Measurements from ENCODE around the gene TEAD1.

The TEAD1 gene

DNA sequence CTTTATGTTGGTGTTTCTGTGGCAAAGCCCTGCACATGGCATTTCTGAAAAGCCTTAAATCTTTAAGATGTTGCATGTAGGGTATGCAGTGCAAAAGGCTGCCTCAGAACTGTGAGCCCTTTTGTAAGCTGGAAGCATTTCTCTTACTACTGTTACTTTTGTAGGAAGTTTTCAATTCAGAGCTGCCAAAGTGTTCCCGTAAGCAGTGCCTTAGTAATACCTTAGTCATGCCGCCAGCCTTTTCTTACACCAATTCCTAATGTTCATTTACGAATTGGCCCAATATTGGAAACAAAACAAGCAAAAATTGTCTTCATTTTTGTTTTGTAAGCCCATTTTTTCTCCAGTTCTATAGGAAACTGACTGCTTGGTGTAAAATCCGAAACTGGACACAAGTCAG, 267.4 kb downstream of the TEAD1 start:
- no peak overlapping the region for H3K4me3 ChIP-seq (ENCODE audit: low read length)
- no peak for TF ChIP-seq CTCF (conservative IDR thresholded peaks at IDR 0.05; ENCODE audit: low read length)
- DNase-seq (ENCODE audit: low read depth), result no peak

DNA sequence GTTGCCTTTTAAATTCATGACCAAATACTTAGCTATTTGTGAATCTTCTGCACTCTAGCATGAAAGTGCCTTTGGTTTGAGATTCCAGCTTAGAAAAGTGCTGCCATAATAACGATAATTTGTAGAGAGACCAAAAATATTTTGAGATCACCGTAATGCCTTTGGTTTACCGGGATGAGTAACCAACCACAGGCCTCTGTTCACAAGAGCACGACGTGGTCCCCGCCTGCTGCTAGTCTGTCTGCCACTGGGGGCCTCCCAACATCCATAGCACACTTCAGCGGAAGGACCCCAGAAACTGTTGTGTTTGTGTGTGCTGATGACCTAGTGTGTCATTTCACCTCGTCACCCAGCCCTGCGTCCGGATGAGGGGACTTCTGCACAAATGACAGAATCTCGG, 267.9 kb downstream of the TEAD1 start:
- no peak overlapping the region for H3K4me3 ChIP-seq (ENCODE audit: low read length)
- no peak for TF ChIP-seq CTCF (conservative IDR thresholded peaks at IDR 0.05; ENCODE audit: low read length)
- DNase-seq (ENCODE audit: low read depth), result no peak

DNA sequence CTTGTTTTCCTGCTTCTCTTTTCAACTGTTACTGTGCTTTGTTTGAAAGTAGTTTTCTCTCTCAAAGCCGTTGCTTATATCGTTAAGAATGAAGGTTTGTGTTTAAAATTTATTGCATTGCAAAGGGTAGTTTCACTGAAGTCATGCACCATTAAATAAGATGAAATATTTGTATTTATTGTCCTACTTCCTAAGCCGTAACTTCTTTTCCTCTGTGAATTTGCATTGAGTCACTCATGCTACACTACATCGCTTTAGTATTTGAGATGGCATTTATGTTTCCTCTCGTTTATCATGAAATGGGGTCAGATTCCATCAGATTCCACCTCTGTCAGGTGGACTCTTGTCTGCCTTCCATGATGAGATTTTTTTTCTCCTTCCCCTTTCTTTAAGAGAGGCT, 269.1 kb downstream of the TEAD1 start:
- no peak for DNase-seq (ENCODE audit: low read depth)
- TF ChIP-seq CTCF (conservative IDR thresholded peaks at IDR 0.05; ENCODE audit: low read length), result no peak
- H3K4me3 ChIP-seq (ENCODE audit: low read length), result no peak overlapping the region

DNA sequence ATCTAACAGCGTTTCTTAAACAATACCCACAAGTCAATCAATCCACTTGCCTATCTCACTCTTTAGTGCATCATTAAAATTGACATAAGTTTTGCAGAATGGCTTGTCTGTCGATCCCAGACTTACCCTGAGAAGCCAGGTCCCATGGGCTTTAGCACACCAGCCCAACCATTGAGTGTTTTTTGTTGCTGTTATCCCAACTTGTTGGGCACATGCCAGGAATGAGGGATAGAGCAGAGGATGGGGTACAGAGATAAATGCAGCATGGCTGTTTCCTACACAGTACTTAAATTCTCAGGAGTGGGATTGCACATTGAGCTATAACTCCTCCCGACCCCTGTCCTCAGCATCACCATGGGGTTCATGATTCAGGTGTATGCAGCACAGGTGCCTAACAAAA, 270.7 kb downstream of the TEAD1 start:
- no peak for TF ChIP-seq CTCF (conservative IDR thresholded peaks at IDR 0.05; ENCODE audit: low read length)
- H3K4me3 ChIP-seq (ENCODE audit: low read length), result no peak overlapping the region
- DNase-seq (ENCODE audit: low read depth), result no peak

GRCh38 chr11:12949453-12949852, 275.2 kb downstream of the TEAD1 start:
- no peak for TF ChIP-seq CTCF (conservative IDR thresholded peaks at IDR 0.05; ENCODE audit: low read length)
- no peak for DNase-seq (ENCODE audit: low read depth)
- H3K4me3 ChIP-seq (ENCODE audit: low read length), result no peak overlapping the region

DNA sequence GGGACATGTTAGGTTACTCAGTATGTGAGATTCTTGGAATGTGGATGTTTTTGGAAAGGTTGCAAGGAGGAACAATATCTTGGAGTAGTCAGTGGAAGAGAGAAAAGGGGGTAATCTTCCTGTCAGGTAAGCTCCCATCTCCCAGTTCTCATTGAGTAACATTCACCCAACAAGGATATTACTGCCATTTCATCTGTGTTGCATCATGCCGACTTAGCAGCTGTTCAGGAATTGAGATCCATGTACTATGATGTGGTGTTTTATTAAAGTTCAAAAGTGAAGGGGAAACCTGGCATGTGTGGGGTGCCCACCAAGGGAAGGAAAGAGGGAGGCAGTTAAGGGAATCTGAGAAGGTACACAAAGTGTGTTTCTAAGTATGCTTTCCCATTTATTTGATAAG, 276.4 kb downstream of the TEAD1 start:
- peak; percentile 52 for DNase-seq (ENCODE audit: low read depth)
- no peak for TF ChIP-seq CTCF (conservative IDR thresholded peaks at IDR 0.05; ENCODE audit: low read length)
- no peak overlapping the region for H3K4me3 ChIP-seq (ENCODE audit: low read length)

GRCh38 chr11:12951376-12951775, 277.2 kb downstream of the TEAD1 start:
- no peak for DNase-seq (ENCODE audit: low read depth)
- TF ChIP-seq CTCF (conservative IDR thresholded peaks at IDR 0.05; ENCODE audit: low read length), result no peak
- H3K4me3 ChIP-seq (ENCODE audit: low read length), result no peak overlapping the region

All from AG10803 (cell line).